BE2C (cell line): ENCODE measurements around the gene SLC35A2.

Experiments used
- DNase-seq: peaks from one replicate; pipeline ENCODE4 v3.0.0-alpha.2; 2020
- H3K27me3 ChIP-seq: fragments of 250-450 bp; sonication (Bioruptor Pico); 2 replicates; pipeline ENCODE4 v1.5.1; 2020; ENCODE audit warnings: mild to moderate bottlenecking
- H3K36me3 ChIP-seq: fragments of 250-450 bp; sonication (Bioruptor Pico); 2 replicates; pipeline ENCODE4 v1.5.1; 2020; ENCODE audit warnings: mild to moderate bottlenecking
- H3K4me1 ChIP-seq: fragments of 250-450 bp; sonication (Bioruptor Pico); 2 replicates; pipeline ENCODE4 v1.5.1; 2020
- H3K4me3 ChIP-seq: 2 replicates; pipeline ENCODE4 v1.5.1; 2011; ENCODE audit warnings: low read depth, low read length
- H3K9me3 ChIP-seq: fragments of 250-450 bp; sonication (Bioruptor Pico); 2 replicates; pipeline ENCODE4 v1.5.1; 2020
- TF ChIP-seq, protein P1 (sequence below): IDR thresholded peaks from 2 replicates; pipeline ENCODE4 v1.5.1; 2012; ENCODE audit warnings: mild to moderate bottlenecking, low read depth, low read length

Gene SLC35A2

DNA sequence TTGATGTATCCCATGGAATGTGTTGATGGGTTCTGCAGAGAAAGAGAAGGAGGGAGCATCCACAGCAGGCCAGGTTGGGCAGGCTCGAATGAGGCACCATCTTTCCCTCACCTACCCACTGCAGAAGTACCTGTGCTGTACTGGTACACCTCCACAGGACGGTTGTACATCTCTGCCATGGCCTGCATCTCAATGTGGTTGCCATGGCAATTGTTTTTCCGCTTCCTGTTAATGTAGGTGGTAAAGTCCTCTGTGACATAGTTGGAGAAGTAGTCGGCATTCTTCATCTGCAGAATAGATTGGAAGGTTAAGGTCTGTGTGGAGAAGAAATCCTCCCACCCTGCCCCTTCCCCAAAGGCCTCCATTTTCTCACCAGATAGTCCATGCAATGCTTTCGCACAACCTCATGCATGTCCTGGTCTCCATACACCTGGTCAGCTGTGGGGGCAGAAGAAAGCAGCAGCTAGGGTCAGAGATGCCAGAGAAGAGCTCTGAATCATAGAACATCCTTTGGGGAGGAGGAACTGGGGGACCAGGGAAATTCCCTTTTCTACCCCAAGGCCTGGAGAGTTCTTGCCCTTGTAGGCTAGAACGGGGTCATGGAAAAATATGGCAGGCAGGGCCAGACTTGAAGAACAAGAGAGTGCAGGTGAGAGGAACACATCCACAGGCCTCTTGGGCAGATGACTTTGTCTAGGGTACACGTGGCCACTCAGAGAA lies 23.3 kb upstream of the SLC35A2 start:
- H3K36me3 ChIP-seq, result no peaks in the 10 kb centered on the region; the same call in 1 of the 2 replicates
- TF ChIP-seq, protein P1, sequence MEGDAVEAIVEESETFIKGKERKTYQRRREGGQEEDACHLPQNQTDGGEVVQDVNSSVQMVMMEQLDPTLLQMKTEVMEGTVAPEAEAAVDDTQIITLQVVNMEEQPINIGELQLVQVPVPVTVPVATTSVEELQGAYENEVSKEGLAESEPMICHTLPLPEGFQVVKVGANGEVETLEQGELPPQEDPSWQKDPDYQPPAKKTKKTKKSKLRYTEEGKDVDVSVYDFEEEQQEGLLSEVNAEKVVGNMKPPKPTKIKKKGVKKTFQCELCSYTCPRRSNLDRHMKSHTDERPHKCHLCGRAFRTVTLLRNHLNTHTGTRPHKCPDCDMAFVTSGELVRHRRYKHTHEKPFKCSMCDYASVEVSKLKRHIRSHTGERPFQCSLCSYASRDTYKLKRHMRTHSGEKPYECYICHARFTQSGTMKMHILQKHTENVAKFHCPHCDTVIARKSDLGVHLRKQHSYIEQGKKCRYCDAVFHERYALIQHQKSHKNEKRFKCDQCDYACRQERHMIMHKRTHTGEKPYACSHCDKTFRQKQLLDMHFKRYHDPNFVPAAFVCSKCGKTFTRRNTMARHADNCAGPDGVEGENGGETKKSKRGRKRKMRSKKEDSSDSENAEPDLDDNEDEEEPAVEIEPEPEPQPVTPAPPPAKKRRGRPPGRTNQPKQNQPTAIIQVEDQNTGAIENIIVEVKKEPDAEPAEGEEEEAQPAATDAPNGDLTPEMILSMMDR, result no peak
- no peaks in the 10 kb centered on the region for H3K27me3 ChIP-seq
- no peaks in the 10 kb centered on the region for H3K4me1 ChIP-seq
- no peak for DNase-seq
- H3K4me3 ChIP-seq, result no peak overlapping the region
- H3K9me3 ChIP-seq, result no peaks in the 10 kb centered on the region

GRCh38 chrX:48933757-48934156 lies 22.3 kb upstream of the SLC35A2 start:
- no peaks in the 10 kb centered on the region for H3K4me1 ChIP-seq
- H3K36me3 ChIP-seq, result no peaks in the 10 kb centered on the region; the same call in 1 of the 2 replicates
- no peak overlapping the region for H3K4me3 ChIP-seq
- TF ChIP-seq, protein P1, result no peak
- DNase-seq, result no peak
- no peaks in the 10 kb centered on the region for H3K9me3 ChIP-seq
- H3K27me3 ChIP-seq, result no peaks in the 10 kb centered on the region

DNA sequence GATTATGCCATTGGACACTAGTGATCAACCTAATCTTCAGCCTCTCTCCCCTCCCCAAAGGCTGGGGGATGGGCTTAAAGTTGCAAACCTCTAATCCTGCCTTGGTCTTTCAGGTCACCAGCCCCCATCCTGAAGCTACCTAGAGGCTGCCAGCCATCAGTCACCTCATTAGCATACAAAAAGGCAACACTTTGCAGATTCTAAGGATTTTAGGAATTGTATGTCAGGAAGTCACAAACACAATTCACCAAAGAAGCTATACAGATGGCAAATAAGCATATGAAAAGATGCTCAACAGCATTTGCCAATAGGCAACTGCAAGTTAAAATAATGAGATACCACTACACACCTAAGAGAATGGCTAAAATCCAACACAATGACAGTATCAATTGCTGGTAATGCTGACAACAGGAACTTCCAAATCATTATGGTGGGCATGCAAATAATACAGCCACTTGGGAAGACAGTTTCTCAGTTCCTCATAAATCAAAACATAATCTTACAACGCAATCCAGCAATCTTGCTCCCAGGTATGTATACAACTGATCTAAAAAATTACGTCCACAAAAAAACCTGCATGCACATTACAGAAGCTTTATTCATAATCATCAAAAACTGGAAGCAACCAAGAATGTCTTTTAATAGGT lies 16.4 kb upstream of the SLC35A2 start:
- no peaks in the 10 kb centered on the region; the same call in 1 of the 2 replicates for H3K36me3 ChIP-seq
- no peak overlapping the region for H3K4me3 ChIP-seq
- no peaks in the 10 kb centered on the region for H3K9me3 ChIP-seq
- no peaks in the 10 kb centered on the region for H3K4me1 ChIP-seq
- DNase-seq, result no peak
- TF ChIP-seq, protein P1, result no peak
- no peaks in the 10 kb centered on the region for H3K27me3 ChIP-seq

DNA sequence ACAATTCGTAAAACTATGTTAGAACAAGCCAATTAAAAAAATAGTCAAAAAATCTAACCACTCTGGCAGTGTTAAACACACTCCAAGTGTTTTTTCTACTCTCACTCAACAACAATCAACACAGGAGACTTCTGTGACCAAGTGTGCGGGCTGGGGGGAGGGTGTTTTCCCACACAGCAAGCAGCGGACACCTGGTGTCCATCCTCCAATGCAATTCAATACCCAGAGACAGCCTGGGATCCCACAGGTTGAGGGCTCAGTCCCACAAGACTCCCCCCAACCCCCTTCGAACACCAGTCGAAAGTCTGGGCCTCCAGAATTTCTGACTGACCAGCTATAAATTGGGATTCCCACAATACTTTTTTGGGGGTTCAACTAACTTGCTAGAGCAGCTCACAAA lies 15.7 kb upstream of the SLC35A2 start:
- Histone ChIP-seq H3K9me3 (no peaks in the 10 kb centered on the region), H3K27me3 (no peaks in the 10 kb centered on the region), H3K36me3 (no peaks in the 10 kb centered on the region; the same call in 1 of the 2 replicates), H3K4me1 (no peaks in the 10 kb centered on the region), H3K4me3 (no peak overlapping the region)
- TF ChIP-seq, protein P1, result no peak
- no peak for DNase-seq

DNA sequence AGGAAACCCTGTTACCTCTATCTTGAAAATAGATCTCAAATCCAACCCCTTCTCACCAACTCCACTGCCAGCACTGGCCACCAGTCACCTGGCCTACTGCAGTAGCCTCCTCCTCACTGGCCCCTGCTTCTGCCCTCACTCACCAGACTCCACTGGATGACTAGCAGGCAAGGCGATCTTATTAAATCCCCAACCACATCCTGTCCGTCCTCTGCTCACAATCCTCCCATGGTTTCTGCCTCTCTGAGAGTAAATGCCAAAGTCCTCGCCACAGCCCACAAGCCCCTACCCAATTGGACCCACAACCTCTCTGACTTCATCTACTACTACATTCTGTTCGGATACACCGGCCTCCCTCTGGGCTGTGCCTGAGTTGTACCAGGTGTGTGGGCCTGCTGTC lies 12.8 kb upstream of the SLC35A2 start:
- no peaks in the 10 kb centered on the region; the same call in 1 of the 2 replicates for H3K36me3 ChIP-seq
- H3K4me1 ChIP-seq, result no peaks in the 10 kb centered on the region
- H3K4me3 ChIP-seq, result no peak overlapping the region
- DNase-seq, result no peak
- TF ChIP-seq, protein P1, result no peak
- no peaks in the 10 kb centered on the region for H3K9me3 ChIP-seq
- no peaks in the 10 kb centered on the region for H3K27me3 ChIP-seq

DNA sequence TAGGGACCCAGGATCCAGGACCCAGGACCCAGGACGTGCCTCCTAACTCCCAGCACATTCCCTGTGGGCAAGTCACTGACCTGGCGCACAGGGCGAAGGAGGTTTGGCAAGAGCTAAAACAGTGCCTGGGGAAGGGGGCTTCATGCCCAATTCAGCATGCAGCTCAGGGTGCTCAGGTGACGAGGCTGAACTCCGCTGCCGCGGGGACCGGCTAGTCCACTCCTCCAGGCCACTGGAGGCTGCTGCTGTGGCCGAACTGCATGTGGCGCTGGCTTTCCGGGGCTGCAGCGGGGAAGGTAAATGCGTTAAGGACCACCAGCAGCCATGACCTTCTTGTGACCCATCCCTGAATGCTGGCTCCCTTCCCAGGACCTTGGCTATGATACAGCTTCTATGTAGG lies 12.3 kb upstream of the SLC35A2 start:
- TF ChIP-seq, protein P1, result no peak
- Histone ChIP-seq H3K27me3 (no peaks in the 10 kb centered on the region), H3K4me1 (no peaks in the 10 kb centered on the region), H3K36me3 (no peaks in the 10 kb centered on the region; the same call in 1 of the 2 replicates), H3K4me3 (no peak overlapping the region), H3K9me3 (no peaks in the 10 kb centered on the region)
- DNase-seq, result no peak
